Esophagus (tissue), 2 donors: ENCODE measurements around the gene CBLN3. TPM values are rescaled to one million over a fixed set of nuclear protein-coding genes. Genes with fewer than 3 reads are reported as not detected.

Source experiments
- H3K27ac ChIP-seq, 2 donors: one replicate each; pipeline ENCODE4 v1.5.1; 2013; ENCODE audit warnings: low read depth in 2 of 2, mild to moderate bottlenecking in 2 of 2, inconsistent platforms in 1 of 2, low read length in 1 of 2, moderate library complexity in 1 of 2
- H3K27me3 ChIP-seq, 2 donors: one replicate each; pipeline ENCODE4 v1.6.1; 2013; ENCODE audit warnings: low read length in 2 of 2, control low read depth in 1 of 2, mild to moderate bottlenecking in 1 of 2; ENCODE audit not compliant: insufficient read depth in 2 of 2, control insufficient read depth in 1 of 2
- H3K36me3 ChIP-seq, 2 donors: one replicate each; pipeline ENCODE4 v1.6.1; 2013; ENCODE audit warnings: low read length in 1 of 2; ENCODE audit not compliant: control insufficient read depth in 2 of 2, insufficient read depth in 2 of 2
- H3K4me1 ChIP-seq, 2 donors: one replicate each; pipeline ENCODE4 v1.6.1; 2013; ENCODE audit warnings: low read length in 1 of 2; ENCODE audit not compliant: control insufficient read depth in 2 of 2, insufficient read depth in 2 of 2
- H3K4me3 ChIP-seq, 2 donors: one replicate each; pipeline ENCODE4 v1.5.1; 2013; ENCODE audit warnings: low read length in 2 of 2, mild to moderate bottlenecking in 2 of 2, low read depth in 1 of 2, moderate library complexity in 1 of 2
- H3K9me3 ChIP-seq, 2 donors: one replicate each; pipeline ENCODE4 v1.6.1; 2013; ENCODE audit warnings: mild to moderate bottlenecking in 2 of 2, low read depth in 1 of 2, low read length in 1 of 2, moderate library complexity in 1 of 2; ENCODE audit not compliant: control insufficient read depth in 2 of 2, insufficient read depth in 1 of 2
- WGBS, 2 donors: extraction: QIAGEN DNeasy Blood & Tissue Kit; methylation state at CpG; one replicate each; pipeline ENCODE4 v1.1.7; 2013; 5-methylcytosine and 5-hydroxymethylcytosine counted together
- polyA plus RNA-seq, 2 donors: library from polyadenylated mRNA; stranded (reverse); fragments of 200-250 nt; gene quantifications; one replicate each; pipeline ENCODE4 v1.2.3, GENCODE V29; 2013
- donor health status: healthy with polysubstance abuse.
- donor health status: Bipolar disorder and iron deficiency.

CBLN3 gene
- polyA plus RNA-seq, 2 donors = 0.75 to 0.86 TPM

- no peaks in the 10 kb centered on the region for H3K9me3 ChIP-seq
- peaks cover 6 to 29% of the 10 kb centered on the region in 2 donors for H3K36me3 ChIP-seq
- no peaks in the 10 kb centered on the region for H3K27me3 ChIP-seq
- no peak overlapping the region for H3K27ac ChIP-seq
- no peak overlapping the region for H3K4me3 ChIP-seq
- H3K4me1 ChIP-seq = peaks cover 0 to 2% of the 10 kb centered on the region in 2 donors
- WGBS, 2 donors = 66 to 74% methylated on average over 15 of the region's 15 CpGs
Measured at GRCh38 chr14:24439830-24440605, 10.6 kb upstream of the CBLN3 start.

- Histone ChIP-seq H3K9me3 (no peaks in the 10 kb centered on the region), H3K4me1 (peaks cover 0 to 2% of the 10 kb centered on the region in 2 donors), H3K36me3 (peaks cover 6 to 31% of the 10 kb centered on the region in 2 donors), H3K27ac (no peak overlapping the region), H3K4me3 (no peak overlapping the region), H3K27me3 (no peaks in the 10 kb centered on the region)
- 42 to 59% methylated on average over 1 of the region's 1 CpG for WGBS, 2 donors
Measured at GRCh38 chr14:24439257-24439656, 9.8 kb upstream of the CBLN3 start.

DNA sequence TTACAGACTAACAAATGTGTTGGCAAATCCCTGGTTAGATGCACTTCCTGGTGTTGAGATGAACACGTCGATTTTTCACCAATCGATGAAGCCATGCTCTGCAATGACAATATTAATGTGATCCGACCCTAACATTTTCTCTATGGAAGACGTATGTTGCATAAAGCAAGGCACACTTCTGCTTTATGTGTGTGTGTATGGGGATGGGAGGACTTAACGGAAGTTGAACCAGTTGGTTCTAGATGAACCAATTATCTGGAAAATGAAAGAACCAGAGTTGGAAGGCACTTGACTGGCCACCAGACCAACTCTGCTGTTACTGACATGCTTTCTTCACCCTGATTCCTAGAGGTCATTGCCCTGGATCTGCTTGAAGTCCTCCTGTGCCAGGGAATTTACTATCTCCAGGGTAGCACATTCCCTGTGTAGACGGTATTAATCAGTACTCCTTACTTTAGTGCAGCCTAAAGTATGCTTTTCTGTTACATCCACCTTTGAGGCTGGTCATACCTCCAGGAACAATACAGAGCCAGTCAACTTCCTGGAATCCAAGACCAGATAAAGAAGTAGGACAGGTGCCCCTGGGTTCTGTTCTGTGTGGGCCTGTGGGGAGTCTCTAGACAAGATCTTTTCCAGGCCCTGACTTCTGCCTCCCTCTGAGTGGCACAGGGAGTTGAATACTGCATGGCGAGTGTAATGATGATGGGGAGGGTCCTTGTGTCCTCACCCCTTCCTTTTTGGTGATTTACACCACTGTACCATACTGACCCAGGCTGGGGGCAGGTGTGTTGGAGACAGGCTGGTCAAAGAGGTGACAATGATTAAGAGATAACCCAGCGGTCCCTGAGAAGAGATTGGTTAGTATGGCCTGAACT lies 9.0 kb upstream of the CBLN3 start:
- no peak overlapping the region for H3K27ac ChIP-seq
- no peaks in the 10 kb centered on the region for H3K27me3 ChIP-seq
- peaks cover 0 to 2% of the 10 kb centered on the region in 2 donors for H3K4me1 ChIP-seq

GRCh38 chr14:24437736-24438067 lies 8.2 kb upstream of the CBLN3 start:
- H3K9me3 ChIP-seq = no peaks in the 10 kb centered on the region
- peaks cover 9 to 38% of the 10 kb centered on the region in 2 donors for H3K36me3 ChIP-seq
- H3K27ac ChIP-seq = peak overlapping the region; percentile 27 to 44
- no peaks in the 10 kb centered on the region for H3K27me3 ChIP-seq
- H3K4me1 ChIP-seq = peaks cover 0 to 2% of the 10 kb centered on the region in 2 donors
- H3K4me3 ChIP-seq = no peak overlapping the region
- WGBS, 2 donors = 63 to 71% methylated on average over 2 of the region's 2 CpGs

More for the DNA sequence above, 9.0 kb upstream of the CBLN3 start:
- Histone ChIP-seq H3K9me3 (no peaks in the 10 kb centered on the region), H3K36me3 (peaks cover 6 to 33% of the 10 kb centered on the region in 2 donors), H3K4me3 (no peak overlapping the region)
- WGBS, 2 donors = 62 to 67% methylated on average over 9 of the region's 9 CpGs

GRCh38 chr14:24437020-24437735 lies 7.7 kb upstream of the CBLN3 start:
- H3K4me3 ChIP-seq = no peak overlapping the region
- H3K9me3 ChIP-seq = no peaks in the 10 kb centered on the region
- no peaks in the 10 kb centered on the region for H3K27me3 ChIP-seq
- WGBS, 2 donors = 67 to 73% methylated on average over 12 of the region's 12 CpGs
- peak overlapping the region; percentile 27 to 44 for H3K27ac ChIP-seq
- H3K4me1 ChIP-seq = peaks cover 0 to 6% of the 10 kb centered on the region in 2 donors
- H3K36me3 ChIP-seq = peaks cover 10 to 43% of the 10 kb centered on the region in 2 donors

GRCh38 chr14:24436355-24437019 lies 7.0 kb upstream of the CBLN3 start:
- H3K27ac ChIP-seq = peak overlapping the region; percentile 25 to 45
- H3K9me3 ChIP-seq = no peaks in the 10 kb centered on the region
- H3K27me3 ChIP-seq = no peaks in the 10 kb centered on the region
- H3K36me3 ChIP-seq = peaks cover 10 to 47% of the 10 kb centered on the region in 2 donors
- no peak overlapping the region for H3K4me3 ChIP-seq
- peaks cover under 1 to 13% of the 10 kb centered on the region in 2 donors for H3K4me1 ChIP-seq
- 46 to 49% methylated on average over 5 of the region's 5 CpGs for WGBS, 2 donors

- H3K4me3 ChIP-seq = no peak overlapping the region
- H3K36me3 ChIP-seq = peaks cover 10 to 49% of the 10 kb centered on the region in 2 donors
- H3K27ac ChIP-seq = peak overlapping the region; percentile 25 to 45
- H3K27me3 ChIP-seq = no peaks in the 10 kb centered on the region
- WGBS, 2 donors = 60 to 64% methylated on average over 6 of the region's 6 CpGs
- peaks cover 4 to 18% of the 10 kb centered on the region in 2 donors for H3K4me1 ChIP-seq
- H3K9me3 ChIP-seq = no peaks in the 10 kb centered on the region
Measured at GRCh38 chr14:24435998-24436354, 6.5 kb upstream of the CBLN3 start.

- Histone ChIP-seq H3K27ac (no peak overlapping the region), H3K4me1 (peaks cover 4 to 23% of the 10 kb centered on the region in 2 donors), H3K27me3 (no peaks in the 10 kb centered on the region), H3K4me3 (no peak overlapping the region), H3K36me3 (peaks cover 10 to 45% of the 10 kb centered on the region in 2 donors), H3K9me3 (no peaks in the 10 kb centered on the region)
- WGBS, 2 donors = 80% methylated on average over 2 of the region's 2 CpGs
Measured at GRCh38 chr14:24435192-24435810, 5.8 kb upstream of the CBLN3 start.
